Activated B cell treated with CpG ODN at 0.5 μM for 24 hours (primary cell): ENCODE data around the gene PPL. TPM values are rescaled to one million over a fixed set of nuclear protein-coding genes. Genes with fewer than 3 reads are reported as not detected.

Experiments
- total RNA-seq: library from RNA; stranded (reverse); gene quantifications from 2 replicates; pipeline ENCODE4 v1.2.3, GENCODE V29; 2022

The PPL gene
- total RNA-seq, 1 donor from 2014 or later: 0.04 TPM

Other genes with a start within 250 kb of the PPL start
- gene NUDT16L1, start 243.6 kb downstream of the PPL start, total RNA-seq: 32.0 and 32.9 TPM in 2 replicates
- 17.9 and 21.9 TPM in 2 replicates for gene ANKS3, start 202.9 kb downstream of the PPL start, total RNA-seq
- gene DNAAF8, start 202.6 kb downstream of the PPL start, total RNA-seq: 0.29 and 0.31 TPM in 2 replicates
- 14.3 and 19.1 TPM in 2 replicates for gene ZNF500, start 170.0 kb downstream of the PPL start, total RNA-seq
- gene SEPTIN12, start 148.8 kb downstream of the PPL start, total RNA-seq: not detected in 2 replicates
- gene SMIM22, start 141.8 kb downstream of the PPL start, total RNA-seq: not detected in 2 replicates
- 5.4 and 6.8 TPM in 2 replicates for gene ROGDI, start 134.5 kb downstream of the PPL start, total RNA-seq
- 138 and 156 TPM in 2 replicates for gene GLYR1, start 89.9 kb downstream of the PPL start, total RNA-seq
- gene UBN1, start 89.7 kb downstream of the PPL start, total RNA-seq: 33.4 and 36.1 TPM in 2 replicates
- gene SEC14L5, start 21.2 kb upstream of the PPL start, total RNA-seq: not detected in 2 replicates
- gene NAGPA, start 96.8 kb upstream of the PPL start, total RNA-seq: 23.8 and 24.2 TPM in 2 replicates
- not detected in 2 replicates for gene C16orf89, start 128.8 kb upstream of the PPL start, total RNA-seq
- gene ALG1, start 134.7 kb upstream of the PPL start, total RNA-seq: 25.8 and 28.2 TPM in 2 replicates
- gene EEF2KMT, start 160.6 kb upstream of the PPL start, total RNA-seq: 14.9 and 15.3 TPM in 2 replicates